Body of pancreas (tissue), 4 donors: ENCODE data around the gene PTH1R. TPM values are rescaled to one million over a fixed set of nuclear protein-coding genes. Genes with fewer than 3 reads are reported as not detected.

Experiments
- ATAC-seq: fragments of 150-250 bp; one replicate; pipeline ENCODE4 v1.9.1; 2016
- DNase-seq, 4 donors: peaks; one replicate each; pipeline ENCODE4 v3.0.0-alpha.2; 2019
- H3K27ac ChIP-seq, 4 donors: fragments of 200-600 bp; sonication (generic); 1 replicate in 3 of 4; 2 replicates in 1 of 4; pipeline versions ENCODE4 v1.5.1 to v1.6.1; 2016 to 2019; ENCODE audit warnings: mild to moderate bottlenecking in 1 of 4, mixed read lengths in 1 of 4, moderate library complexity in 1 of 4
- H3K27me3 ChIP-seq, 2 donors: fragments of 200-600 bp; sonication (generic); one replicate each; pipeline ENCODE4 v1.6.0; 2016; ENCODE audit warnings: mild to moderate bottlenecking in 1 of 2
- H3K36me3 ChIP-seq, 2 donors: fragments of 200-600 bp; sonication (generic); replicated peaks in 1 of 2; 2 replicates each; pipeline ENCODE4 v1.5.1; 2016; ENCODE audit warnings: low read depth in 2 of 2; ENCODE audit not compliant: insufficient read depth in 1 of 2
- H3K4me1 ChIP-seq: fragments of 200-600 bp; sonication (generic); one replicate; pipeline ENCODE4 v1.6.0; 2016
- H3K4me3 ChIP-seq, 2 donors: fragments of 200-600 bp; sonication (generic); 1 replicate in 1 of 2; 2 replicates in 1 of 2; pipeline ENCODE4 v1.5.1; 2016 to 2019
- H3K9me3 ChIP-seq, 3 donors: fragments of 200-600 bp; sonication (generic); 1 replicate in 2 of 3; 2 replicates in 1 of 3; pipeline ENCODE4 v1.5.1; 2016
- POLR2A ChIP-seq, 3 donors: fragments of 450-650 bp; IDR thresholded peaks; one replicate each; pipeline ENCODE4 v1.6.1; 2016; ENCODE audit warnings: antibody characterized with exemption in 3 of 3, mild to moderate bottlenecking in 2 of 3
- WGBS, 2 donors: methylation state at CpG; one replicate each; pipeline ENCODE4 v1.1.5; 2017; 5-methylcytosine and 5-hydroxymethylcytosine counted together
- intact Hi-C: fragments of 100-400 bp; cut with DNase I; formaldehyde crosslinking; loops from one replicate; pipeline ENCODE4 v1.15.1; 2023
- total RNA-seq, 2 donors: library from RNA; depleted of rRNA; stranded (reverse); fragments of >200 nt; gene quantifications; one replicate each; pipeline ENCODE4 v1.1.0, GENCODE V29; 2016
- TF ChIP-seq, protein P1 (sequence below), 7 experiments: fragments of 450-650 bp in 4 of 7; fragments of 200-600 bp in 3 of 7; sonication (generic) in 3 of 7; IDR thresholded peaks; one replicate each; pipeline ENCODE4 v1.5.1; 2016 to 2019; ENCODE audit warnings: antibody characterized with exemption in 7 of 7

PTH1R gene
- total RNA-seq, 2 donors from 2014 or later = 1.8 to 8.2 TPM

DNA sequence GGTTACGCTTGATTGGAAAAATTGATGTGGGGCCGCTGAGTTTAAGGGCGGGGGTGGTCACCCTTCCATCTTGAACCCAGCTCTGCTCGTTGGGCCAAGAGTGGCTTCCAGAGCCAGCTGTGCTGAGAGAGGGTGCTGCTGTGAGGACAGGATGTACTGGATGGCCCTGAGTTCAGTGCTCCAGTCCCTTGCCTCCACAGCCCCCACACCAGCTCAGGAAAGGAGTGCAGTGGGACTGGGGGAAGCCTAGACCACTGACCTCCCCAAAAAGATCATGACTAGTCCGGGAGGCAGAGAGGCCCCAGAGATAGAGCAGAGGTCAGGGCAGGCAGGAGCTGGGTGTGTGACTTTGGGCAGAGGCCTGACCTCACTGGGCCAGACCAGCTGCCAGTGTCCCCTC is 4.0 kb upstream of the PTH1R start:
- Histone ChIP-seq H3K9me3 (no peaks in the 10 kb centered on the region), H3K4me1 (peaks cover 2% of the 10 kb centered on the region), H3K27ac (no peak overlapping the region), H3K27me3 (no peaks in the 10 kb centered on the region), H3K36me3 (no peaks in the 10 kb centered on the region), H3K4me3 (no peak overlapping the region)
- no peak for ATAC-seq
- no peak for DNase-seq
- TF ChIP-seq, protein P1, sequence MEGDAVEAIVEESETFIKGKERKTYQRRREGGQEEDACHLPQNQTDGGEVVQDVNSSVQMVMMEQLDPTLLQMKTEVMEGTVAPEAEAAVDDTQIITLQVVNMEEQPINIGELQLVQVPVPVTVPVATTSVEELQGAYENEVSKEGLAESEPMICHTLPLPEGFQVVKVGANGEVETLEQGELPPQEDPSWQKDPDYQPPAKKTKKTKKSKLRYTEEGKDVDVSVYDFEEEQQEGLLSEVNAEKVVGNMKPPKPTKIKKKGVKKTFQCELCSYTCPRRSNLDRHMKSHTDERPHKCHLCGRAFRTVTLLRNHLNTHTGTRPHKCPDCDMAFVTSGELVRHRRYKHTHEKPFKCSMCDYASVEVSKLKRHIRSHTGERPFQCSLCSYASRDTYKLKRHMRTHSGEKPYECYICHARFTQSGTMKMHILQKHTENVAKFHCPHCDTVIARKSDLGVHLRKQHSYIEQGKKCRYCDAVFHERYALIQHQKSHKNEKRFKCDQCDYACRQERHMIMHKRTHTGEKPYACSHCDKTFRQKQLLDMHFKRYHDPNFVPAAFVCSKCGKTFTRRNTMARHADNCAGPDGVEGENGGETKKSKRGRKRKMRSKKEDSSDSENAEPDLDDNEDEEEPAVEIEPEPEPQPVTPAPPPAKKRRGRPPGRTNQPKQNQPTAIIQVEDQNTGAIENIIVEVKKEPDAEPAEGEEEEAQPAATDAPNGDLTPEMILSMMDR (IDR thresholded peaks at IDR 0.05) = no peak
- no peak for TF ChIP-seq POLR2A (IDR thresholded peaks at IDR 0.05)
- WGBS, 2 donors = 66 to 87% methylated on average over 4 to 5 of the region's 5 CpGs
- intact Hi-C loops = no loop called here

DNA sequence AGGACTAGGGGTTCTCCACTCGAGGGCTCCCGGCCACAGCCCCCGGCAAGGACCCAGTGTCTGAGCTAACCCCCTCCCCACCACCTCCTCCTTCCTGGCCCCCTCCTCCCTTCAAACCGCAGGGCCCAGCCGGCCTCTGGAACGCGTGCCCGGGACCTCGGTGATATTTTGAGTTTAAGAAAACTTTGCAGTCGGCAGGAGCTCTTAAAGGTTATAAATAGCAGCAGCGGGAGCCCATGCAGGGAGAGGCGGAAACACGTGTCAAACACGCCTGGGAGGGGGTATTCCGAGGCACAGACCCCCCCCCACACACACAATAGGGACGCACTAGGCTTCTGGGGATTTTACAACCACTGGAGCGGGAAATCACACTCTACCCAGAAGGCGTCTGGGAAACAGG is 3.1 kb upstream of the PTH1R start:
- Histone ChIP-seq H3K4me1 (peaks cover 8% of the 10 kb centered on the region), H3K27me3 (no peaks in the 10 kb centered on the region), H3K4me3 (no peak overlapping the region), H3K36me3 (no peaks in the 10 kb centered on the region), H3K9me3 (no peaks in the 10 kb centered on the region), H3K27ac (no peak overlapping the region)
- TF ChIP-seq, protein P1 (IDR thresholded peaks at IDR 0.05) = no peak
- no peak for TF ChIP-seq POLR2A (IDR thresholded peaks at IDR 0.05)
- no peak for DNase-seq
- WGBS, 2 donors = 57 to 60% methylated on average over 14 to 18 of the region's 18 CpGs
- intact Hi-C loops = no loop called here
- no peak for ATAC-seq

DNA sequence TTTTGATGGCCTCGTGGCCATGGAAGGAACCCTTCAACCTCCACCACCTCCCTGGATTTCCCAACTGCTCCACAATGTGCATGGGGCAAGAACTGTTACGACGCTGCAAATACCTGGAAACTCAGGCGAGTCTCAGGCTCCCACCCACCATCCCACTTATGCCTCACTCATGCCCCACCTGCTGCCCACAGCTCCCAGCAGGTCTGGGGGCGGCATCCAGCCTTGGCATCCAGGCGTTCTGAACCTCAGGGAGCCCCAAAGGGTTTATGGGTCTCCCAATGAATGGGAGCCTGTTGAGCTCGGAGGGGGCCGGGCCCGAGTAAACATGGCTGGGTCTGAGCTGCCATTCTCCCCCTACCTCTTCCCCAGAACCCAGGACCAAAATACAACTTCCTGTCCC is 2.0 kb upstream of the PTH1R start:
- ATAC-seq = no peak
- H3K27ac ChIP-seq = no peak overlapping the region
- no peak for DNase-seq
- TF ChIP-seq, protein P1 (IDR thresholded peaks at IDR 0.05) = no peak
- no peak for TF ChIP-seq POLR2A (IDR thresholded peaks at IDR 0.05)
- H3K4me3 ChIP-seq = no peak overlapping the region
- intact Hi-C loops = no loop called here
- H3K4me1 ChIP-seq = peaks cover 8% of the 10 kb centered on the region
- WGBS, 2 donors = 77 to 79% methylated on average over 6 to 9 of the region's 9 CpGs
- H3K9me3 ChIP-seq = no peaks in the 10 kb centered on the region
- H3K27me3 ChIP-seq = no peaks in the 10 kb centered on the region
- no peaks in the 10 kb centered on the region for H3K36me3 ChIP-seq

DNA sequence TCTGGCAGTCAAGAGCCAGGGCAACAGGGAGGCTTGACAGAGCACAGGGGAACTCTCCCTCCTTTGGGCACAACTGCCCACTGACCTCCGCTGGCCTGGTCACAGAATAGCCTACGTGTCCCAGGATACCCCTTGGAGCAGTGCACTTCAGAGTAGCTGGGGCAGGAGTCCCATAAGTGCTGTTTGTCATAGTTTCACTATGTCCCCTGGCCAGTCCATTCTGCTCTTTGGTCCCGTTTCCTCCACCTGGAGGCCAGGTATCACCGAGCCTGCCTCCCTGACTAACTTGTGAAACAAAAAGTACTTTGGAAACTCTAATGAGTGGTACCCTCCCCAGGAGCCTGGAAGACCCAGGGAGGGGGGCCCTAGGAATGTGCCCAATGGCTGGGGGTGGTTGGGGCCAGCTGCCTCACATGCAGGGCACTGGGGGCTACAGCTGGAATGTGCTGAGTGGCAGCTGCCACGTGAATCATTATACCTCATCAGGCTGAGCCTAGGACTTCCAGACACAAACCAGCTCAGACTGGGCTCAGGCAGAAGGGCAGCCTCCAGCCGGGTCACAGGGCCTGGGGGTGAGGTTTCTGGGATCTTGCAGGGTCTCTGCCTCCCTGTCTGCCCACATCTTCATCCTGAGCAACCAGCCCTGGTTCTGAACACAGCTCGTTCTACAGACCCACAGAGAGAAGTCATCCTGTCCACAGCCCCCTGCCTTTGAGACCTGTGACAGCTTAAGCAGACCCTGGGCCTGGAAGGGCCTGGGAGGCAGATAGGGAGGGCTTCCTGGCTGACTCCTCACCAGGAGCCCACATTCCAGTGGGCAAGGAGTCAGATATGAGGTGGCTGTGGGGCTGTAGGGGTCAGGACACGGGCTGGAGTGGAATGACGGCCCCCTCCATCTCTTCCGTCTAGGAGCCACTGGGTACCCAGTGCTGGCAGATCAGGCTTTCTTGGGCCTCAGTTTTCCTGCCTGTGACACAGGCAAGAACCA is 914 bp upstream of the PTH1R start:
- no peak overlapping the region for H3K27ac ChIP-seq
- DNase-seq = no peak
- no peaks in the 10 kb centered on the region for H3K36me3 ChIP-seq
- no peak overlapping the region for H3K4me3 ChIP-seq
- intact Hi-C loops = no loop called here
- peaks cover 10% of the 10 kb centered on the region for H3K4me1 ChIP-seq
- no peak for TF ChIP-seq POLR2A (IDR thresholded peaks at IDR 0.05)
- TF ChIP-seq, protein P1 (IDR thresholded peaks at IDR 0.05) = no peak
- ATAC-seq = no peak
- H3K27me3 ChIP-seq = peaks cover 0 to 5% of the 10 kb centered on the region in 2 donors
- no peaks in the 10 kb centered on the region for H3K9me3 ChIP-seq
- WGBS, 2 donors = 79 to 87% methylated on average over 6 to 10 of the region's 10 CpGs
